ENCODE measurements around the gene PER1.

PER1 gene

DNA sequence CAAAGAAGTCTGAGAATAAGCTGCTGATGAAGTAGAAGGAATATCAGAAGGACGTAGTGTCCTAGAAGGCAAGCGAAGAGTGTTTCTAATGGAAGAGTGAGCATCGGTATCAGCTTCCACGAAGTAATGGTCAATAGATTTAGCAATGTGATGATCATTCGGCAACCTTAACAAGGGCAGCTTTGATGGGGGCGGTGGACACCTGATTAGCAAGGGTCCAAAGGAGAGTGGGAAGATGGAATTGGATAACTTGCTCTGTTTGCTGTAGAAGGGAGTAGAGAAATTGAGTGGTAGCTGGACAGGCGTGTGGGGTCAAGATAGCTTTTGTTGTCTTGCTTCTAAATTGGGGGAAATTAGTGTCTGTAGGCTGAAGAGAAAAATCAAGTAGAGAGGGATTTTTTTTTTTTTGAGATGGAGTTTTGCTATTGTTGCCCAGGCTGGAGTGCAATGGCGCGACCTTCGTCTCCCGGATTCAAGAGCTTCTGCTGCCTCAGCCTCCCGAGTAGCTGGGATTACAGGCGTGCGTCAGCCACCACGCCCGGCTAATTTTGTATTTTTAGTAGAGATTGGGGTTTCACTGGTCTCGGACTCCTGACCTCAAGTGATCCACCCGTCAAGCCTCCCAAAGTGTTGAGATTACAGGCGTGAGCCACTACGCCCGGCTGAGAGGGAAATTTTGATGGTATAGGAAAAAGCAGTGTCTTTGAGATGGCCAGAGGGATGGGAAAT is 14.4 kb downstream of the PER1 start:
- no peak for DNase-seq

DNA sequence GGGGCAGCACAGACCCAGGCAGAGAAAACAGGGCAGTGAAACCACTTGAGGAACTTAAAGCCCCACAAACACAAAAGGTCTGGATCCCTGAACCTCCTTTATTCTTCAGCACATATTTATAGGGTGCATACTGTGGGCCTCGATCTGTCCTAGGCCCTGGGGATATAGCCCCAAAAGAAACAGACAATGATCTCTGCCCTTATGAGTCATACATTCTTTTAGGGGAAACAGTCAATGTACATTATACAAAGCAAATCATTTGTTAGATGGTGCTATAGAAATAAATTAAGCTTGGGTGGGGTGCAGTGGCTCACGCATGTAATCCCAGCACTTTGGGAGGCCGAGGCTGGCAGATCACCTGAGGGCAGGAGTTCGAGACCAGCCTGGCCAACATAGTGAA is 18.3 kb downstream of the PER1 start:
- no peak for DNase-seq

DNA sequence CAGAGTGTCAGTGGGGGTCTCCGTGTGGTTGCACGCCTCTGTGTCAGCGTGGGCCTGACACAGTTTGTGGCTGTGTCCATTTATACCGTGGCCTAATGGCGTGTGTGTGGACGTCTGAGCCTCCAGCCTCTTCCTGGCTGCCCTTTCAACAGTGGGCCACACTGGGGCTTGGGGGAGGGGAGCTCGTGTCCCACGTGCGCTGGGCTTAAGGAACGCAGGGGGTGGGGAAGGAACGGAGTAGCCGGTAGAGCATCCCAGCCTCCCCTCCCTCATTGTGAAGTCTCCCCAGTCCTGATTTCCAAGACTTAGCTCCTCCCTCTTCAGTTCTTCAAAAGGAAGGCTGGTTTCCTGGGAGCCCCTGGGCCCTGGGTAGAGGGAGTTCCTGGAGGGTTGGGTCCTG is 18.8 kb downstream of the PER1 start:
- no peak for DNase-seq

DNA sequence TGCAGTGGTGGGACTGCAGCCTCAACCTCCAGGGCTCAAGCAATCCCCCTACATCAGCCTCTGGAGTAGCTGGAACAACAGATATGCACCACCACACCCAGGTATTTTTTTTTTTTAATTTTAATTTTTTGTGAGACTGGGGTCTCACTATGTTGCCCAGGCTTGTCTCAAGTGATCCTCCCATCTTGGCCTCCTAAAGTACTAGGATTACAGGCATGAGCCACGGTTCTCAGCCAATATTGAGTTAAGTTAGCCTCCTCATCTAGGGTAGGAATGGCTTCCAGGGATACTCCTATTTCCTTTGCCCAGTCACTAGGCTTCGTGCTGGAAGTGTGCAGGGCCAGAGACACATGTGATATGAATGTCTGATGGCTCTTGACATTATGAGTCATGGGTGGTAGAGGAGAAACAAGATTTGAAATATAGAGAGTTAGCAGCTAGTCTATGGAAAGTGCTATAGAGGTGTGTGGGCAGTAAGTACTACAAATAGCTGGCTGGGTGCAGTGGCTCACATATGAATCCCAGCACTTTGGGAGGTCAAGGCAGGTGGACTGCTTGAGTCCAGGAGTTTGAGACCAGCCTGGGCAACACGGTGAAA is 20.3 kb downstream of the PER1 start:
- no peak for DNase-seq

DNA sequence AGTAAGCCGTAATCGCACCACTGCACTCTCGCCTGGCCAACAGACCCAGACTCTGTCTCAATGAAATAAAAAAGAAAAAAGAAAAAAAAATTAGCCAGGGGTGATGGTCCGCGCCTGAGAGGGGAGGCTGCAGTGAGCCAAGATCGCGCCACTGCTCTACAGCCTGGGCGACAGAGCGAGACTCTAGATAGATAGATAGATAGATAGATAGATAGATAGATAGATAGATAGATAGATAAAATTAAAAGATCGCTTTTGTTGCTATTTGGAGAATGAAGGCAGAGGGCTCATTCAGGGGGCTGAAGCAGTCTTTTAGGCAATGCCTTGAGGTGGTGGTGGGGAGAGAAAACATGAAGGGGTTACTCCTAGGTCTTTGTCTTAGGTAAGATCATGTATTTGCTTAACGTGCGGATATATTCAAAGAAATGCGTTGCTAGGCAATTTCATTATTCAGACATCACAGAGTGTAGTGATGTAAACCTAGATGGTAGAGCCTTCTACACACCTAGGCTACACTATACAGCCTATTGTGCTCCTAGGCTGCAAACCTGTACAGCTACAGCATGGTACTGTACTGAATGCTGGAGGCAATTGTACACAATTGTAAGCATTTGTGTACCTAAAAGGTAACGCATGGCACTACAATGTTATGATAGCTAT is 23.9 kb downstream of the PER1 start:
- DNase-seq, result no peak

DNA sequence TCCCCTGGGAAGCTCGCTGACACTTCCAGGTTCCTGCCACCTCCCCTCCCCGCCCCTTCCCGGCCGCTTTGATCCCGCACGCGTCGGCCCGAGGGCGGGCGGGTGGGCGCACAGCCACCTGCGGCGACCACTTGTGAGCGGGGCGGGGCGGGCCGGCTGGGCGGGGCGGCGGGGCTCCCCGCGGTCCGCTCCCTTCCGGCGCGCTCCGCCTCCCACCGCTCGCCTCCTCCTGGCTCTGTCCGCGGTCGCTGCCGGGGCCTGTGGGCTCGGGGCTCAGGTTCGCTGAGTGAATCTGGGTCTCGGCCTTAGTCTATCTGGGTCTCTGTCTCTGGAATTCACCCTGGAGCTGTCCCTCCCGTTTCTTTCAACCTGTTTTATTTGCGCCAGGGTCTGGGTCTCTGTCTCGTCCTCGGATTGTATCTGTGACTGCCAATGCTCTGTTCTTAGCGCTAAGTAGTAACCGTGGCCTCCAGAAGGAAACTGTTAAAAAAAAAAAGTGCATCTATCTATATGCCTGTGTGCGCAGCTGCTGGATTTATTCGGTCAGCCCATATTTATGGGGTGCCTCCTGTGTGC is 25.6 kb downstream of the PER1 start:
- DNase-seq, result no peak

DNA sequence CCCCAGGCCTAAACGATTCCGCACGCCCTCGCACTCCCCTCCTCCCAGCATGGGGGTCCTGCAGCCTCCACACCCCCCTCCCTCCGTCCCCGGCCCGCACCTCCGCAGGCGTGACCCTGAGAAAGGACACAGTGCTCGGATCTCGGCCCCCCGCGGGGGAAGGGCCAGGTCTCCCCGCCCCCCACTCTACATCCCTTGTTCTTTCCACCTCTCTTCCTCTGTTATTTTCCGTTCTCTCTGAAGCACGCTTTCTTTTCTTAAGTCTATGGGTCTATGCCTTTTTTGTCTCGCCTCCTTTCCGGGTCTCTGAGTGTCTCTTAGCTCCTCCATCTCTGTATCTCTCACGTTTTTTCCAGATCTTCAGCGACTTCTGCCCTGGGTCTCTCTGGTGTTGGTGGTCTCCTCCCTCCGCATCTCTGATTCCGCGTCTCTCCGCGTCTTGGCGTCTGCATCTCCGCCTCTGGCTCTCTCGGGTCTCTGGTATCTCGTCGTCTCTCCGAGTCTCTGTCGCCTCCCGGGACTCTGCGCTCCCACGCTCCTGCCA is 26.2 kb downstream of the PER1 start:
- no peak for DNase-seq

DNA sequence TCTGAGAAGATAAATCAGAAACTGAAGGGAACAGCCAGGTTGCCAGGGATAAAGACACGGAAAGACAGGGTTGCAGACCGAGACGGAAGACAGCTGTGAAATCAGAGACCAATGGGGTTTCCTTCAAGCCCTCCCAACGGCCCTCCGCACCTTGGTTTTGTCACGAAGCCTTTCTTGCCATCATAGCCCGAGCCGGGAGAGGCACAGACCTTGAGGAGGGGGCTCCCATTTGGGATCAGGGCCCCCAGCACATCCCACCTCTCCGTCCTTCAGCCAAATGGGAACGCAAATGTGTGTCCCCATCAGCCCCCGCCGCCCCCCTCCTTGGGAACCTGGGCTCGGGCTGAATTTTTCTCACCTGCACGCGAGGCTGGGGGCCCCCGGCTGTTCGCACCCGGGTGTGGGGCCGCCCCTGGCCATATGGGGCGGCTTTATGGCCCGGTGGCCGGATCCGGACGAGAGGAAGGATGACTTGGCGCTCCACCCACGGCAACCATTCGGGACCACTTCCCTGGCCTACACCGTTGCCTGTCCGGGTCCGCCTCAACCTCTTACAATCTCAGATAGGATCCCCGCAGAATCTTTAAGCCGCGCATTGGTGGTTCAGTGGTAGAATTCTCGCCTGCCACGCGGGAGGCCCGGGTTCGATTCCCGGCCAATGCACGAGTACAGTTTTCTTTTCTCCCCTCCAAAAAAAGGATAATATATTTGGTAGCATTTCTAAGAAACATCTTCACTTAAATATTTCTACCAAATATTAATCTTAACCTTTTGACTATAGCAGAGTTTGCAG is 26.9 kb downstream of the PER1 start:
- peak; percentile 82 for DNase-seq

DNA sequence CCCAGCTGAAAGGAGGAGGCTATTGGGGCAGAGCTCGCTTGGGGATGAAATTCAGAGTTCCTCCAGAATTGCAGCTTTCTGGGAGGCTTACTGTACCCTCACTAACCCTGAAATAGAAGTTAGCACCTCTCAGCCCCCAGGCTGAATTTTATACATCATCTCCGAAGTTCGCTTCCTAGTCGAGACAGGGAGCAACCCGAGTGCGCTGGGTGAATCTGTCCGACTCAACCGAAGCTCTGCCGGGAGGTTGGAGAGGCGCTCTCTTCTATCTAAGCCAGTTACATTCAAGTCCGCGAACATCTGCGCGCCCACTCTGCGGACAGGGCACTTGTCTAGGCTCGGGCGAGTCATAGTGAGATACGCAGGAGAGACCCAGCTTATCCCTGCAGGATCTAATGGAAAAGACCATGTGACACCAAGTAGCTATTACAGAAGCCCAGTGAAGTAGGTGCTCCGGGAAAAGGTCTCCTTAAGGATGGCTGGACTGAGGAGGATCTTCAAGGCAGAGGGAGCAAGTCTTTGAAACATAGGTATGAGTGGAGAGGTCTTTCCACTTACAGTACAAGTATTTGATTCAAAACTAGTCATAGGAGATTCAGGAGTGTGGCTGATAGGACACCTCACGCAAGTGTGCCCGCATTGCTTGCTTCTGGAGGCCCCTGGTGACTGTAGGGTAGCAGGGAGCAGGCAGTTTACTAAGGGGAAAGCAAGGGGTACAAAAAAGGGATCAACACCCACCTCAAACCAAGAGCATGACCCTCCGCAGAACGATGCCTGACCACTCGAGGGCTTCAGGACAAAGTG is 27.7 kb downstream of the PER1 start:
- no peak for DNase-seq

DNA sequence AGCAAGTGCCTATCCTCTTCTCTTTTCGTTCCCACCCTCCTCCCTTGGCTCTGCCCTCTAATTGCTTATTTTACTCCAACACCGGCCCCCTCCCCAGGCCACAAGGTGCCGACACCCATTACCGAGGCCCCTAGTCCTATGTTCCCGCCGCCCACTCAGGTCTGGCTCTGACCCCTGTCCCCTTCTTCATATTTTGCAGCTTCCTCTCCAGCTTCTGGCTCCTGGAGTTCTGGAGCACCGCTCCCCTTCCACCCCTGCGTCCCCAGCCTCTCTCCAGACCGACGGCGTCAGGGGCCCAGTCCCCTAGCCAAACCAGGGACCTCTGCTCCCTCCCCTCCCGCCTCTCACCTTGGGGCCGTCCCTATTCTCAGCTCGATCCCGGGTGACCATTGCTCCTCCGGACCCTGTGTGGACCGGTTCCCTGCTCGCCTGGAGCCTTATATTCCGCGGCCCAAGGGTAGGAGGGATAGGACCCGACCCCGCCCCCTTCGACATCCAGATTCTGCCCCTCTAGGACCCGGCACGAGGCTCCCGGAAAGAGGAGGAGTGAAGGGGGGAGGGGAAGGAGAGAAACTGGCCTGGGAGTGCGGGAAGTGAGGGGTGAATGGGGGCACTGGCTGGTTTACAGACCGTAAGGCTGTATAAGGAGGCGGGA is 28.4 kb downstream of the PER1 start, which contains the start of gene HES7:
TSS of gene HES7 (minus strand) at position 412 of the 655 bp plus-strand sequence. CDS start at position 390, 22 bp downstream.
- no peak for DNase-seq

DNA sequence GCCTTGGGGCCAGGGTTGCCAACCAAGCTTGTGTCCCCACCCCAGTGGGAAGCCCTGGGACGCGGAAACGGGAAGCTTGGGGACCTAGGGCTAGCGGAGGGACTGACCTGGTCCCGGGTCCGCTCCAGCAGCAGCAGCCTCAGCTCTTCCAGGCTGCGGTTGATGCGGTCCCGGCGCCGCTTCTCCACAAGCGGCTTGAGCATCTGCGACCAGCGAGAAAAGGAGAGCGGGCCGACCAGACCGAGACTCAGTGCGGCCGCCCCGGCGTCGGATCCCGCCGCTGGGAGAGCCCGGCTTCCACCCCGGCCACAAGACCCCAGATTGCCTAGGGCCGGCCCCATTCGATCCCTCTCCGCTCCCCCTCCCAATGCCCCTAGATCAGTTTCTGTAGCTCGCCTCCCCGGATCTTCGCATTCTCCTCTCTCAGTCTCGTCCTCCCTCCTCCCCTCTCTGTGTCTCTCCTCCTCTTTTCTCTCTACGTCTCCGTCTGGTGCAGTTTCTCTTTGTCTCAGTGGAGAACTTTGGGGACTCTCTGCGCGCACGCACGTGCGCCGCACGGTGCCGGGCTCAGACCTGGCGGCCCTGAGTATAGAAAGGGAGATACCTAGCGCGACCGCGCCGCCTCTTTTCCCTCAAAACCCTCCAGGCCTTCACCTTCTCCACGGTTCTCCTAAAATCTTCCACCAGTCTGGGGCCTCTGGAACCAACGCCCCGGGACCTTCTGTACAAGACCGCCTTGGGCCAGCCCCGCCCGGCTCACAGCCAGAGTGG is 29.1 kb downstream of the PER1 start:
- DNase-seq, result no peak

DNA sequence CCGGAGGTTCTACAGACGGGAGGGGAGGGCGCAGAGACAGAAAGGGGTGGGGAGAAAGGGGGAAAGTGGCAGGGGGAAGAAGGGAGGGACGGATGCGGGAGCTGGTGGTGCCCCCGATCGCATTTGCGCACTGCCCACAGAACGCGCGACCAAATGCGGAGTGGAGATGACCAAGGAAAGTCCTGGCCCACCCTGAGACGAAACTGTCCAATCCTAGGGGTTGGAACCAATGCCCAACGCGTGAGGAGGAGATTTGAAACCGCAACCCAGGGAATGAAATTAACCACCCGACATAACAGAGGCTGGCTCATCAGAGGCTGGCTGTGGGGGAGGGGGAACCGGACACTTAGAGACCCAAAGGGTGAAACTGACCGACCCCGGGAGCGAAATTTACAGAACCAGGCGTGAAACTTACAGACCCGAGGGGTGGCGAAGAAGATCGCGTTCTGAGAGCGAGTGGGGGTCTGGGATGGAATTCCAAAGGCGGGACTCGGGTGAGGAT is 29.7 kb downstream of the PER1 start:
- no peak for DNase-seq

DNA sequence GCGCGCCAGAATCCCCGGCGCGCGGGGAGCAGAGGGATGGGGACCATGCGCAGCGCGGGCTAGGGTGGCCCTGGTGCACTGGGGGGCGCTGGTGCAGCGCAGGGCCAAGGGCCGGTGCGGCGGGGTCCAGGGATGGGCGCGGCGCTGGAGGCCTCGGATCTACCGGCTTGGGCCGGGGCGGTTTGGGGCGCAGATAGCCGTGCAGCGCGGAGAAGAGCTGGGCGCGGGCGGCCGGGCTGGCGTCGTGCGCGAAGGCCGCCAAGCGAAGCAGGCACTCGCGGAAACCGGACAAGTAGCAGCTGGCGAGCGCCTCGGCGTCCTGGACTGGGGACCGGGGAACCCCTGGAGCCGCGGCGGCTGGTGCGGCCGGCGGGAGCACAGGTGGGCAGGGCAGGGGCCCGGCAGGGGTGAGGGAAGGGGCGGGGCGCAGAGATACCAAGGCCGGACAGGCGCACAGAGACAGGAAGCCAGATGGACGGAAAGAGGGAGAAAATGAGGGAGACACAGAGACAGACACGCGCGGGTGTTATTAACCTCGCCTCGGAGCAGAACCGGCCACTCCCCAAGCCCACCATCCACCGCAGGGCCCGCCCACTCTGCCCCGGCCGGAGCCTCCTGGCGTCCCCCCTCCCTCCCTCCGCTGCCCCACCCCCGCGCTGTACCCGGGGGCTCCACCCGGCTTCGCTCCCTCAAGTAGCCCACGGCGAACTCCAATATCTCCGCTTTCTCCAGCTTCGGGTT is 30.4 kb downstream of the PER1 start:
- DNase-seq, result no peak

DNA sequence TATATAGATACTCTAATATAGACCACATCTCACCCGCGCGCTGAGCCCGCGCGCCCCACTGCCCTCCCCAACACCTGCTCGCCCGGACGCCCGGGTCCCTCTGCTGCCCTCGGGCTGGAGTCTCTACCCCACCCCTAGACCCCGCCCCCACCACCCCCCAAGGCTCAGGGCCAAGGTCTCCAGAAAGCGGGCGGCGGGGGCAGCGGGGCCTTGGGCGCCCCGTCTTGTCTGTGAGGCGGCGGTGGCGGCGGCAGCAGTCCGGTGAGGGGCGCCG is 30.9 kb downstream of the PER1 start:
- no peak for DNase-seq

DNA sequence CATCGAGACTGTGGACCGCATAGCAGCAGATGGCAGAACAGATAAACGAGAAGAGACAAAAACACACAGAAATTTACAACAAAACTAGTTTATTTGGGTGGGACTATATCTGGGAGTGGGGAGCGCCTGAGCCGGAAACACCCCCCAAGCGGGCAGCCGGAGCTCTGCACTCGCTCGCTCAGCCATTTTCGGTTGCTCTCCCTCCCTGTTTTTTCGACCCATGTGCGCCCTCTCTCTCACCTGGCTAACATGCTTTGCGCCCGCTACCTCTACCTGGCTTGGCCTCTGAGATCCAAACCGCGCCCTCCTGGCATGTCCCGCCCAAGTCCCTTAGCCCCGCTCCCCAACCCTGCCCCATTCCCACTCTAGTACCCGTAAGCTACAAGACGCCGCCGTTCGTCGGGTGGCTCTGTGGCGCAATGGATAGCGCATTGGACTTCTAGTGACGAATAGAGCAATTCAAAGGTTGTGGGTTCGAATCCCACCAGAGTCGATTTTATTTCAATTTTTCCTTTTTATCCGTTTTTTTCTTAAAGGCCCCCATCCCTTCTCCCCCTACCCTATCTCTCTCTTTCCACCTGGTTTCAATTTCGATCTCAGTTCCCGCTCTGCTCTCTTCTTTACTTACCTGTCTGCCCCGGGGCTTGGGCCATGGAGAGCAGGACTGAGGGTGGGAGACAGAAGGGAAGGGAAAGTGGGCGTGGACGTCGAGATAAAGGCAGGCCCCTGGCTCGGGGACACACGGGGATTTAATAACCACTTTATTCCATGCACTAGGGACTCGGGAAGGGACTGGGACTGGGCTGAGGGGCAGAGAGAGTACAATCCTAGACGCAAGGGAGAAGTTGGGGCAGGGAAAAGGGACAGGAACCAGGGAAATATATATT is 31.4 kb downstream of the PER1 start:
- DNase-seq, result peak; percentile 45

DNA sequence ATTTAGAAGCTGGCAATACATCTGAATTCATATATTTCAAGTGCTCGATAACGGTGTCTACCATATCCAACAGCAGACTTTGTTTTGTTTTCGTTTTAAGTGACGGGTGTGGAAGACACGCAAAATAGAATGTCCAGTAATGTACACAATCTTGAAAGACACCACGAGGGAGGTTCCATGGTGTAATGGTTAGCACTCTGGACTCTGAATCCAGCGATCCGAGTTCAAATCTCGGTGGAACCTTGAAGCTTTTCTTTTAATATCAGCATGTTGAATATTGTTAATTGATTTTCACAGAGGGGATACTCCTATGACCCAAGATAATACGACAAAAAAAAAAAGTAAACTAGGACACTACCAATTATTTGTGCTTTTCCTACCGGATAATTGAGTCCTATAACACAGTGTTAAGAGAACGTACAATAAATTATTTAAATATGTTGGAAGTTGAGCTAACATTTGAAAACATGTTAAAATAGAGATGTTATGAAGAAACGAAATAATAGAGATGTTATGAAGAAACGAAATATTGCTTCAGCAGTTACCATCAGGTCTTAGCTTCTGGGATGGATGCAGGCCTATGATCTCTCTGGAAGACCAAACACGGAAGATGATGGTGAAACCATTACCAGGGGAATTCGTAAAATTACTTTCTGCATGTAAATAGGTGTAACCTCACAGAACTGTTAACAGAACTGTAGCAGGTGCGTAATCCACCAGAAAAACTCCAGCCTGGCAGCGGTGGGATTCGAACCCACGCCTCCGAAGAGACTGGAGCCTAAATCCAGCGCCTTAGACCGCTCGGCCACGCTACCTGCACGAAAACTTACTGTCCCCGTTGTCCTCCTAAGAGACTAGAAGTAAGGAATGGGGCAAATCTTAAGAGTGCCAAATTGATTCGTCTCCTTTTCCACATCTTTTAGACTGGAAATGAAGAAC is 32.4 kb downstream of the PER1 start:
- peak; percentile 70 for DNase-seq

DNA sequence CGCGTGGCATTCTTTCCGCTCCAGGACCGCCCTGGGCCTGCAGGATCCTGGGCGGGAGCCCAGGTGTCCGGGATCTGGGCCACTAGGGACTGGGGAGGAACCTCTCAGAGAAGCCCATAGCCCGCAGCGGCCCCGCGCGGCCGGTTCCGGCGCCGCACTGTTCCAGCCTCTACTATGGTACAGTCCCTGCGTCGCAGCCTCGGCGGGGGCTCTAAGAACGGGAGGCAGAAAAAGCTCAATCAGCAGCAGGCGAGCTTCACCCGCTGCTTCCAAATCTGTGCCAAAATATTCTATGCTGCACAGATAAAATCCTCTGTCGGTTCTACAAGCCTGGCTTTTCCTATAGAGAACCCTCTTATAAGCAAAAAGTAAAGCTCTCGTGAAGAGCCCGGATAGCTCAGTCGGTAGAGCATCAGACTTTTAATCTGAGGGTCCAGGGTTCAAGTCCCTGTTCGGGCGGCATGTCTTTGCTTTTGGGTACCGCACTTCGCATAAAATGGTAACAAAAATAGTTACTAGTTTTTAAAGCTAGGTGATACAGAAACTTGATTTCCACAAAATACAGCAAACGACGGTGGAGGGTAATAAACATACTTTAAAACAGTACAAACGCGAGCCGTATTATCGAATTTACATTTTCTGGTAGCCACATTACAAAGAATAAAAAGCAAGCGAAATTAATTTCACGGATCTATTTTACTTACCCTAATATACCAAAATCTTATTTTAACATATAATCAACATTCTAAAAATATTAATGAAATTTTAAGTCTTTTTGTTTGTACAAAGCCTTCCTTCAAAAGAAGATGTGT is 33.2 kb downstream of the PER1 start:
- DNase-seq, result peak; percentile 81
